ENCODE results near the gene TUBGCP6.

The TUBGCP6 gene

GRCh38 chr22:50224071-50224470, 20.8 kb downstream of the TUBGCP6 start:
- peaks cover 37% of the 10 kb centered on the region for H3K36me3 ChIP-seq (ENCODE audit: low read depth)
- no peak for TF ChIP-seq CTCF (IDR thresholded peaks at IDR 0.05; ENCODE audit: poor library complexity, severe bottlenecking)
- ATAC-seq (ENCODE audit: low read depth) = no peak

GRCh38 chr22:50222508-50222907, 22.3 kb downstream of the TUBGCP6 start:
- no peaks in the 10 kb centered on the region for H3K4me1 ChIP-seq (ENCODE audit: insufficient read depth, poor library complexity, severe bottlenecking)
- DNase-seq (ENCODE audit: low spot score) = peak; percentile 51

More at GRCh38 chr22:50224071-50224470, 20.8 kb downstream of the TUBGCP6 start:
- no peak overlapping the region for H3K4me3 ChIP-seq (ENCODE audit: severe bottlenecking)
- DNase-seq (ENCODE audit: low spot score) = no peak
- no peaks in the 10 kb centered on the region for H3K27me3 ChIP-seq (ENCODE audit: insufficient read depth, poor library complexity, severe bottlenecking)
- H3K27ac ChIP-seq (ENCODE audit: poor library complexity, severe bottlenecking) = no peak overlapping the region
- H3K4me1 ChIP-seq (ENCODE audit: insufficient read depth, poor library complexity, severe bottlenecking) = no peaks in the 10 kb centered on the region
- no peaks in the 10 kb centered on the region for H3K9me3 ChIP-seq (ENCODE audit: severe bottlenecking)

GRCh38 chr22:50221410-50222300, 23.2 kb downstream of the TUBGCP6 start:
- no peak overlapping the region for H3K4me3 ChIP-seq (ENCODE audit: severe bottlenecking)
- no peaks in the 10 kb centered on the region for H3K4me1 ChIP-seq (ENCODE audit: insufficient read depth, poor library complexity, severe bottlenecking)
- DNase-seq (ENCODE audit: low spot score) (peak; percentile 52), ATAC-seq (ENCODE audit: low read depth) (no peak)
- H3K27ac ChIP-seq (ENCODE audit: poor library complexity, severe bottlenecking) = no peak overlapping the region
- peaks cover 53% of the 10 kb centered on the region for H3K36me3 ChIP-seq (ENCODE audit: low read depth)
- no peak for TF ChIP-seq CTCF (IDR thresholded peaks at IDR 0.05; ENCODE audit: poor library complexity, severe bottlenecking)
- no peaks in the 10 kb centered on the region for H3K9me3 ChIP-seq (ENCODE audit: severe bottlenecking)
- H3K27me3 ChIP-seq (ENCODE audit: insufficient read depth, poor library complexity, severe bottlenecking) = no peaks in the 10 kb centered on the region

More at GRCh38 chr22:50222508-50222907, 22.3 kb downstream of the TUBGCP6 start:
- no peaks in the 10 kb centered on the region for H3K27me3 ChIP-seq (ENCODE audit: insufficient read depth, poor library complexity, severe bottlenecking)
- no peak for TF ChIP-seq CTCF (IDR thresholded peaks at IDR 0.05; ENCODE audit: poor library complexity, severe bottlenecking)
- peaks cover 44% of the 10 kb centered on the region for H3K36me3 ChIP-seq (ENCODE audit: low read depth)
- ATAC-seq (ENCODE audit: low read depth) = no peak
- no peak overlapping the region for H3K27ac ChIP-seq (ENCODE audit: poor library complexity, severe bottlenecking)
- H3K9me3 ChIP-seq (ENCODE audit: severe bottlenecking) = no peaks in the 10 kb centered on the region
- H3K4me3 ChIP-seq (ENCODE audit: severe bottlenecking) = no peak overlapping the region

GRCh38 chr22:50220603-50221409, 24.0 kb downstream of the TUBGCP6 start:
- TF ChIP-seq CTCF (IDR thresholded peaks at IDR 0.05; ENCODE audit: poor library complexity, severe bottlenecking) = no peak
- Histone ChIP-seq H3K4me1 (ENCODE audit: insufficient read depth, poor library complexity, severe bottlenecking) (no peaks in the 10 kb centered on the region), H3K27me3 (ENCODE audit: insufficient read depth, poor library complexity, severe bottlenecking) (no peaks in the 10 kb centered on the region), H3K27ac (ENCODE audit: poor library complexity, severe bottlenecking) (no peak overlapping the region), H3K4me3 (ENCODE audit: severe bottlenecking) (no peak overlapping the region), H3K9me3 (ENCODE audit: severe bottlenecking) (no peaks in the 10 kb centered on the region), H3K36me3 (ENCODE audit: low read depth) (peaks cover 56% of the 10 kb centered on the region)
- ATAC-seq (ENCODE audit: low read depth) (no peak), DNase-seq (ENCODE audit: low spot score) (peak; percentile 68)

Measured in RWPE2 (cell line).